CD4-positive, alpha-beta T cell treated with Interferon gamma for 1 hour (primary cell): ENCODE measurements around the gene SLC35D3.
"Not testable (repeated sequence)": the region's sequence is repeated elsewhere in the genome, so short reads cannot be mapped to it uniquely, and the experiment has no call there.

Source experiments
- DNase-seq: peaks from one replicate; pipeline ENCODE4 v3.0.0-alpha.2; 2020

The SLC35D3 gene

DNA sequence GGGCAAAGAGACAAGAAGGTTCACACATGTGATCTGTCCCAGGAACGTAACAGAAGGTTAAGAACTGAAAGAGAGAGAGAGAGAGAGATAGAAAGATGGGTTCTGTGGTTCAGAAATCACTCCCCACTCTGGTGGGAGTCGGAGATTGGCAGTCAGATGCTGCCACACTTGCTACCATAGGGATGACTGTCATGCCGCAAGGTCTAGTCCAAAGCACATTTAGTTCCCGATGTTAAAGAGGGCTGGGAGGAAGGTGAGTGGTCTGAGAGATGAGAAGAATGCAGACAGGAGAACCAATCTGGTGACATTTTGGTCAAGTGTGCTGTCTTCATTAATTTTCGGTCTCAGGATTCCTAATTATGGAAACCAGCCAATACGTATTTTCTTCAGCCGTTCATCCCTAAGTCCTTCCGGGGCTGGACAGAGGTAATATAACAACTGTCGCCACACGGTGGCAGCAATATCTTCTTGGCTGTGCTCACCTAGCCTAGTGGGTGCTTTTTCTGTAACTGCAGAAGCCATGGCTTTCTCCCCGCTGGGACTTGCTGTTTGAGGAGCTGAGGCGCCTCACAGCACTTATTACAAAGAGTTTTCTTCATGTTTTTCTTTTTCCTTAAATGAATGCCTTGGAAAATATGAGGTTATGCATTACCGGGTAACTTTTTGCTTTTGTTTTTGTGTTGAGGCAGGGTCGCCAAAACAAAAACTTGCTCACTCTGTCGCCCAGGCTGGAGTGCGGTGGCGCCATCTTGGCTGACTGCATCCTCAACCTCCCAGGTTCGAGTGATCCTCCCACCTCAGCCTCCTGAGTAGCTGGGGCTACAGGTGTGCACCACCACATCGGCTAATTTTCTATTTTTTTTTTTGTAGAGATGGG, 46.0 kb downstream of the SLC35D3 start:
- DNase-seq, result peak; percentile 54

DNA sequence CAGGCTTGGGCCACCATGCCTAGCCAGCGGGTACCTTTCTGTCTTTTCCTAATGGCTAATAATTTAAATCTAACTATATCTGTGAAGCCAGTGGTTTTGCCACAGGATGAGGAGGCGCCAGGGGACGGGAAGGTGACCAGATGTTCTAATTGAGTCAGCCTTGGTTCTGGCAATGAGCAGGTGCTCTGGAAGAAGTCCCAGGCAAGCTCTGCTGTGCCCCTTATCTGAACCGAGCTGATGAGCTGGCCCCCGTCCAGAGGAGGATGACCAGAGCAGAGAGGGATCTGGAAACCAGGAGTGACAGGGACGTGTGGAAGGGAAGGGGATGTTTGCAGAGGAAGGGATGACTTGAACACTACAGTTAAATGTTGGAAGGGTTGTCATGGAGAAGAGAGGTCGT, 46.7 kb downstream of the SLC35D3 start:
- DNase-seq, result no peak

DNA sequence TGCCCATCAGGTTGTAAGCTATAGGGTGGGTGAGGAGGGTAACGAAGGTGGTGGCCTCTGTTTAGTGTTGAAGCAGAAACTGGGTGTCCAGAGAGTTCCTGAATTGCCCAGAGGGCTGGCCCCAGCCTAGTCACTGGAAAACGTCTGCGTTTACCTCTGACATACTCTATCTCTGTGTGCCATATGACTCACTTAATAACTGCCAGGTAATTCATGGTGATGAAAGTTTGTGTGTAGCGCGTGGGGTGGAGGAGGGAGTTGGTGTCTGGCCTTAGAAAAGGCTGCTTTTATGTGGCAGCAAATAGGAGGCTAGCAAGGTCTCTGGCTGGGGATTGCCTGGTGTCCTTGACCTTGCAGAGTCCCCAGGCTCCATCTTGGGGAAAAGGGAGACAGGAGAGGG, 47.3 kb downstream of the SLC35D3 start:
- DNase-seq, result no peak

DNA sequence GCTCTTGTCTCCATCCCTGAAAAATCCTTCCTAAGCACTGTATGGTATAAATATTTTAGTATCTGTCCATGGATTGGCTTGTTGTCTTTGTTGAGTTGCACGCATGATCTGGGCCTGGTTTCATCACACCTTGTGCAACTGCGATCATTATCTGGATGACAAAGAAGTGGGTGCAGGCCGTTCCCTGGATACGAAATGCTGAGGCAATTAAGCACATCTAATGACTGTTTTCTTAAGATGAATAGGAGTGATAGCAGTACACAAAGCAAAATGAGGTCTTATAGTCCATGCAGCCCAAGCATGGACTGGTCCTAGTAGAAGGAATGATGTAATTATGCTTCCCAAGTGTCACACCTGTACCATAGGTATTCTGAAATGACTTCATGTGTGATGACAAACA, 47.8 kb downstream of the SLC35D3 start:
- DNase-seq, result no peak

DNA sequence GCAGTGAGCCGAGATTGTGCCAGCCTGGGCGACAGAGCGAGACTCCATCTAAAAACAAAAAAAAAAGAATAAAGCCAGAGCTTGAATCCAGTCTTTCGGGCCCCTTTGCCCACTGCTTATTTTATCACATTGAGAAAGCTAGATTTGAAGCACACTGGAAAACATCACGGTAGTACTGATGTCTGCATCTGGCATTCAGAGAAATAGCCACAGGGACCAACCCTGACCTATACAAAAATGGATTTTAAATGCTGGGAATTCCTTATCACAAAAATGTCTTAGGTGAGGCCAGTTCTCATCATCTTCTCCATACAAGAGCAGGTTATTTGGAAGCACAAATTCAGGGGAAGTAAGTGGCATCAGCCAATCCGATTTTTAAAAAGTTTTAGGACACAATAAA, 49.5 kb downstream of the SLC35D3 start:
- no peak for DNase-seq

DNA sequence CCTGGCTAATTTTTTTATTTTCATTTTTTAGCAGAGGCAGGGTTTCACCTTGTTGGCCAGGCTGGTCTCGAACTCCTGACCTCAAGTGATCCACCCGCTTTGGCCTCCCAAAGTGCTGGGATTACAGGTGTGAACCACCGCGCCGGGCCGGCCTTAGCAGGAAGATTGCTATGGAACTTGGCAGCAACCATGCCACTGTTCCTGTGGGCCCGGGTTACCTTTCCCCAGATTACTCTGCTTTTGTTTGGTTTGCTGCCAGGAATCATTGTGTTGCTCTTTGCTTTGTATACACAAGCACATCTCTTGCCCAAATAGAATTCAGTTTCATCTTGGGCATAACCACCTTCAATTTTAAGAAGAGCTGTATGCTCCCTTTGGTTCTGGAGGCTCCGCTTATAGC, 51.7 kb downstream of the SLC35D3 start:
- DNase-seq, result not testable (repeated sequence)
